Transverse colon (tissue), 4 donors: ENCODE results near the gene RGS19.
"Not testable (repeated sequence)": the region's sequence is repeated elsewhere in the genome, so short reads cannot be mapped to it uniquely, and the experiment has no call there.

Experiments used
- POLR2A ChIP-seq: fragments of 450-650 bp; IDR thresholded peaks from one replicate; pipeline ENCODE4 v1.6.1; 2016; ENCODE audit warnings: antibody characterized with exemption, mild to moderate bottlenecking, moderate library complexity
- POLR2AphosphoS5 ChIP-seq, 3 donors: sonication (generic); formaldehyde crosslinking; IDR thresholded peaks; one replicate each; pipeline ENCODE4 v1.6.1; 2016; ENCODE audit warnings: antibody characterized with exemption in 3 of 3
- TF ChIP-seq, protein P1 (sequence below), 5 experiments: fragments of 200-600 bp in 3 of 5; fragments of 450-650 bp in 2 of 5; sonication (generic) in 3 of 5; IDR thresholded peaks; 1 replicate in 2 of 5; 2 replicates in 3 of 5; pipeline ENCODE4 v1.5.1; 2016 to 2017; ENCODE audit warnings: antibody characterized with exemption in 5 of 5, inconsistent platforms in 3 of 5, mild to moderate bottlenecking in 2 of 5, moderate library complexity in 1 of 5

GRCh38 chr20:64087226-64087825 lies 8.0 kb upstream of the RGS19 start:
- TF ChIP-seq, protein P1, sequence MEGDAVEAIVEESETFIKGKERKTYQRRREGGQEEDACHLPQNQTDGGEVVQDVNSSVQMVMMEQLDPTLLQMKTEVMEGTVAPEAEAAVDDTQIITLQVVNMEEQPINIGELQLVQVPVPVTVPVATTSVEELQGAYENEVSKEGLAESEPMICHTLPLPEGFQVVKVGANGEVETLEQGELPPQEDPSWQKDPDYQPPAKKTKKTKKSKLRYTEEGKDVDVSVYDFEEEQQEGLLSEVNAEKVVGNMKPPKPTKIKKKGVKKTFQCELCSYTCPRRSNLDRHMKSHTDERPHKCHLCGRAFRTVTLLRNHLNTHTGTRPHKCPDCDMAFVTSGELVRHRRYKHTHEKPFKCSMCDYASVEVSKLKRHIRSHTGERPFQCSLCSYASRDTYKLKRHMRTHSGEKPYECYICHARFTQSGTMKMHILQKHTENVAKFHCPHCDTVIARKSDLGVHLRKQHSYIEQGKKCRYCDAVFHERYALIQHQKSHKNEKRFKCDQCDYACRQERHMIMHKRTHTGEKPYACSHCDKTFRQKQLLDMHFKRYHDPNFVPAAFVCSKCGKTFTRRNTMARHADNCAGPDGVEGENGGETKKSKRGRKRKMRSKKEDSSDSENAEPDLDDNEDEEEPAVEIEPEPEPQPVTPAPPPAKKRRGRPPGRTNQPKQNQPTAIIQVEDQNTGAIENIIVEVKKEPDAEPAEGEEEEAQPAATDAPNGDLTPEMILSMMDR (IDR thresholded peaks at IDR 0.05) = not testable (repeated sequence)
- TF ChIP-seq POLR2AphosphoS5 (IDR thresholded peaks at IDR 0.05); POLR2A: not testable (repeated sequence)
